IPS DF 4.7 (cell line): ENCODE measurements around the gene TCF7L2.

ENCODE experiments used
- DNase-seq: peaks from one replicate; pipeline ENCODE4 v3.0.0-alpha.2; 2013; ENCODE audit warnings: low spot score; ENCODE audit errors: extremely low read depth

TCF7L2 gene

DNA sequence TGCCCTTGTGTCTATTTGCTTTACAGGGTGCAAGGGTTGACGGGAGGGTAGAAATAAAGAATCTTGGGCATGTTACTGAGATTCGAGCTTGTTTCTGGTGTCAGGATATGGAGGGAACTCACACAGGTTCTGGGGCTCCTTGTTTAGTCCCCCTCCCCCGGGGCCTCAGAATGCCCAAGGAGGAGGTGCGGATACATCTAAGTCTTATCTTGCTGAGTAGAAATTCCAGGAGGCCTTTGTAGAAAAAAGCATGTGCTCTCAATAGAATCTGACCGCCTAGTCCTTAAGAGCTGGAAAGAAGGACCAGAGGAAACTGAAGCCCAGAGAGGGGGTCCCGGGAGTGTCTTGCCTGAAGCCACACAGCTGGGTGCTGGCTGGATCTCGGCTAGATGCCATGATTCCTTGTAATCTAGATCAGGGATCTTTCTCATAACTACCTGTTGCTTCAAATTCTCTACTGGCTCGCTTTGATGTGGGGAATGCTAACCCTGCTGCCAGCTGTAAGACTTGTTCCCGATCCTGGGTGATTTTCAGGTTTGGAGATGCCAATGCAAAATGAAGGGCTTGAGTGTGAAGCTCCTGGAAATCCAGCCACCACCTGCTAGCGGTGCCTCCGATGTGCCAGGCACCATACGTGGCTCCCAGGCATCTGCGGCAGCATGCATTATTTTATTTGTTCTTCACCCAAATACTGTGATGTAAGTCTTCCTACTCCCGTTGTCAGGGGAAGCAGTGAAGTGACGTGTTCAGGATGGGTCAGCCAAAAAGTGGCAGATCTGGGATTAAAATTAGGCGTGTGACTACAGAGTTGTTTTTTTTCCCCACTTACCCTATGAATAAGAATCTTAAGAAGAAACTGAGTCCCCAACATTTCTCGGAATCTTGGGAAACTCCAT lies 226.0 kb downstream of the TCF7L2 start:
- no peak for DNase-seq

DNA sequence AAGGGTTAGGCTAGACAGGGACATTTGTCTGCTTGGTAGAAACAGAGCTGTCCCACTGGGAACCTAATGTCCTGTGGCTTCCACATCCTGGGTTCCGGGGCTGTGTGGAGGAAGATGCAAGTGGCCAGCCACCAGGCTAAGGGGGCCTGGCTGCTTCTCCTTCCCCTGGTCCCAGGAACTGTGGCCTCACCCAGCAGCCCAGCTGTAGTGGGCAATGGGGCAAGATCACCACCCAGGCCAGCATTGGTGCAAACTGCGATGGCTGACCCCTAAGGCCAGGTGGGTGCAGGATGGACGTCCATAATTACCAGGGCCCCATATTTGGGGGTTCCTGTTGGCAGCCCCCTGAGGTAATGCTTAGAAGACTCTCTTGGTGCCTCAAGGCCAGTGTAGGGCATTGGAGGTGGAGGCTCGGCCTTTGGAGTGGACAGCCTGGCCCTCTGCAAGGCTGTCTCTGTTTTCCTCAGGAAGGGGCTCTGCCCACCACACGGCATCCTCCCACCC lies 226.7 kb downstream of the TCF7L2 start:
- no peak for DNase-seq

GRCh38 chr10:113177156-113177935 lies 227.3 kb downstream of the TCF7L2 start:
- DNase-seq = no peak

DNA sequence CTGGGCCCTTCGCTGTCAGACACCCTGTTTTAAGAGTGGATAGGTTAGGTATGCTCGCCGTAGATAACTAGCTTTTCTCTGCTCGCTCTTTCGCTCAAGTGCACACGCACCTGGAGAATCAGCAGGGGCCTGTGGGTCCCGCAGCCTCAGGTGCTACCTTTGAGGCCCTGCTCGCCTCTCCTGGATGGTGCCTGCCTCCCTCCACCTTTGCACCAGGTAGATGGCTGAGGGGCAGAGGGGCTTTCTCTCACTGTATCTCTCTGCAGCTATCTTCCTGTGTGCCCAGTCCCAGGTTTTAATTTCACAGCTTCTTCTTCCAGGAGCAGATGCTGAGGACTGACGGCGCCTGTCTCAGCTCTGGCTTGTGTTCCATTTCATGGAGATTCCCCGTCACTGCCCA lies 227.9 kb downstream of the TCF7L2 start:
- DNase-seq = no peak

DNA sequence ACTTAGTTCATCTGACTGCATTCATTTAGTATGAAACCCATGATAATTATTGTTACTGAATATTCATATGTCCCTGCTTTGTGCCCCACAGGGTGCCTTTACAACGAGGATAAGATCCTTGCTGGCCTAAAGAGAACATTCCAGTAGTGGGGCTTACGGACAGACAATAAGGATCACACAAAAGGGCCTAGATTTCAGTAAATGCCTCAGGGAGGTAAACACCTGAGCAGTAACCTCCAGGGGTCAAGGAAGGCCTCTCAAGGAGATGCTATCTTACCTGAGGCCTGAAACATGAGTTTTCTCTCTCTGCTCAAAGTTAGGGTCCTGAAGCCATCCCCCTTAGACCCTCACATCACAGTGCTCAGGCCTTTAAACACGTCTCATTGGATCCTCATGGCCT lies 228.7 kb downstream of the TCF7L2 start:
- DNase-seq = no peak

DNA sequence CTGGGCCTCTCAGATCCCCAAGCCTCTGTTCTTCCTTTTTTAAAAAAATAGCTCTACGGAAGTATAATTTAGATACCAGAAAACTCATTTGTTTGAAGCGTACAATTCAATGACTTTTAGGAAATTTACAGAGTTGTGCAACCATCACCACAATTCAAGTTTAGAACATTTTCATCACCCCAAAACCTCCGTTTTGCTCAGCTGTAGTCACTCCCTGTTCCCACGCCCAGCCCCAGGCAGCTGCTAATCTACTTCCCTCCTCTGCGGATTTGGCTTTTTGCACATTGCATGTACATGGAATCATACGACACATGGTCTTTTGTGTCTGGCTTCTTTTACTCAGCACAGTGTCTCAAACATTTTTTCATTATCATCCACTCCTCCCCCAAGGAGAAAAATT lies 229.2 kb downstream of the TCF7L2 start:
- no peak for DNase-seq

GRCh38 chr10:113179966-113180365 lies 229.9 kb downstream of the TCF7L2 start:
- DNase-seq = no peak

- no peak for DNase-seq
Observed at GRCh38 chr10:113180401-113181154, 230.5 kb downstream of the TCF7L2 start.

GRCh38 chr10:113182154-113182553 lies 232.1 kb downstream of the TCF7L2 start:
- DNase-seq = no peak

GRCh38 chr10:113183573-113183972 lies 233.5 kb downstream of the TCF7L2 start:
- DNase-seq = no peak

- no peak for DNase-seq
Observed at GRCh38 chr10:113187063-113187777, 237.2 kb downstream of the TCF7L2 start.

- DNase-seq = no peak
Observed at GRCh38 chr10:113199459-113199858, 249.4 kb downstream of the TCF7L2 start.

- no peak for DNase-seq
Observed at GRCh38 chr10:113202011-113202410, 252.0 kb downstream of the TCF7L2 start.

GRCh38 chr10:113207924-113208323 lies 257.9 kb downstream of the TCF7L2 start:
- DNase-seq = no peak

GRCh38 chr10:113213035-113213434 lies 263.0 kb downstream of the TCF7L2 start:
- DNase-seq = no peak

GRCh38 chr10:113214331-113214730 lies 264.3 kb downstream of the TCF7L2 start:
- DNase-seq = no peak

- no peak for DNase-seq
Observed at GRCh38 chr10:113216102-113216501, 266.1 kb downstream of the TCF7L2 start.
